Thymus (tissue), 2 donors: ENCODE measurements around the gene RNF220. TPM values are rescaled to one million over a fixed set of nuclear protein-coding genes. Genes with fewer than 3 reads are reported as not detected.

ENCODE experiments used
- polyA plus RNA-seq: library from polyadenylated mRNA; stranded (reverse); fragments of 200-250 nt; gene quantifications from one replicate; pipeline ENCODE4 v1.2.3, GENCODE V29; 2013
- total RNA-seq: library from RNA; stranded (reverse); fragments of 120-200 nt; gene quantifications from one replicate; pipeline ENCODE4 v1.2.4, GENCODE V29; 2013
- donor health status: healthy.

The RNF220 gene
- total and polyA plus RNA-seq, 2 donors: 66.3 to 70.0 TPM

Other genes starting within 250 kb of the RNF220 start
- gene DMAP1, start 191.8 kb upstream of the RNF220 start, total RNA-seq: 21.2 TPM
- 81.6 TPM for gene DMAP1, start 191.8 kb upstream of the RNF220 start, polyA plus RNA-seq
- 42.4 TPM for gene ERI3, start 50.0 kb upstream of the RNF220 start, total RNA-seq
- 28.0 TPM for gene ERI3, start 50.0 kb upstream of the RNF220 start, polyA plus RNA-seq